RKO (cell line): Measurements from ENCODE around the gene CAMK2D.
A peak's percentile ranks its signal among the peaks of the same experiment; 100 is the strongest.

Experiments used
- DNase-seq: peaks from one replicate; pipeline ENCODE4 v3.0.0-alpha.2; 2016; ENCODE audit warnings: low spot score

The CAMK2D gene

DNA sequence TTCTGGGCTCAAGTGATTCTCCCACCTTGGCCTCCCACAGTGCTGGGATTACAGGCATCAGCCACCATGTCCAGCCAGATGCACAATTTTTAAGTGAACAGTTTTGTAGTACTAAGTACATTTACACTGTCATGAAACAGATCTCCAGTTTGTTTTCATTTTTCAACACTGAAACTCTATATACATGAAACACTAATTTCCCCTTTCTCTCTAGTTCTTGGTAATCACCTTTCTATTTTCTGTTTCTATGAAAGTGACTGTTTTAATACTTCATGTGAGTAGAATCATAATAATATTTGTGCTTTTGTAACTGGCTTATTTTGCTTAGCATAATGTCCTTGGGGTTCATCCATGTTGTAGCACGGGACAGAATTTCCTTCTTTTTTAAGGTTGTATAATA is 237.4 kb downstream of the CAMK2D start:
- no peak for DNase-seq

DNA sequence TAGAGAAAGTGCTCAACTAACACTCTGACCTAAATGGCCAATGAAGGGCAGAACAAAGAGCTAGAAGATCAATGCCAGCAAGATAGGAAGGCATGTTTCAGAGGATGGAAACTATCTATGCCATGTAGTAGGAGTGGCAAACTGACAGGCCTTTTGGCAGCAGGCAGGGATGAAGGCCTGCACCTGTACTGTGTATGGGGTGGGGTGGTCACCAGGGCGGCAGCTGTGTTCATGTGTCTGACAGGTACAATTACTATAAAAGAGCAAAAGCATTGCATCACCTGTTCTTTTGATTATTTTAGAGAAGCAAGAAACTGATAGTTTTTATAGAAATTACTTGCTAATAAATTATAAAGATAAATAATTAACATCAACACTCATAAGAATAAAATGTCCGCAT is 239.1 kb downstream of the CAMK2D start:
- no peak for DNase-seq

GRCh38 chr4:113513382-113513781 is 248.2 kb downstream of the CAMK2D start:
- DNase-seq, result no peak

DNA sequence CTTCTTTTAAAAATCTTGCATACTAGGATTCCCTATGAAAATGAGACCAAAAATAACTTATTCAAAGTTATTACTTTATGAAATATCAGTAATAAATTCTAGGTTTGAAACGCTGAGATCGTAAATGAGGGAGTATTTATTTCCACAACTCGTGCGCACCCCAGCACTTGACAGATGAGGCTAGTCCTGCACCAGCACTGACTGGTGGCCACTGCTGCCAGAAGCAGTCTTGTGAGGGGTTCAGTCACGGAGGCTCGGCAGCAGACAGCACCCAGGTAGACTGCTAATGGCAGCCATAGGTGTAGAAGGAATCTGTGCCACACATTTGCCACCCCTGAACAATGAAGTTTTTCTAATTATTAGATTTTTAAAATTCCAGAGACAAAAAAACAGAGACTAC is 248.7 kb downstream of the CAMK2D start:
- DNase-seq, result no peak

- DNase-seq, result no peak
Observed at GRCh38 chr4:113511944-113512343, 249.6 kb downstream of the CAMK2D start.

- no peak for DNase-seq
Observed at GRCh38 chr4:113509851-113510250, 251.7 kb downstream of the CAMK2D start.

DNA sequence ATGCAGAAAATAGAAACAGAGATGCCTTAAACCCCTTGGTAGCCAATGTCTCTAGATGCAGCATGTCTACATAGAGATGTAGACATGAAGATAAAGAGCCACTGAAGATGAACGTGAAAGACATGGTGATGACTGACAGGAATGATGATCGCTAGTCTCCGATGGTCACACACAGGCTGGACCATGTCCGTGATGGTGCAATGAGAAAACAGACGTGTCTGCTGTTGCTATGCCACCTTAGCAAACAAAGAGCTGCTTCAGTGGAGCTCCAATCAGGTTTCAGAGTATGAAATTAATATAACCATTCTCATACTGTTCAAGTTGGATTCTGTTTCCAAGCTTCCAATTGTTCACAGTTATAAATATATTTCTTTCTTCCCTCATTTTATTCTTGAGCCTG is 256.5 kb downstream of the CAMK2D start:
- DNase-seq, result no peak

DNA sequence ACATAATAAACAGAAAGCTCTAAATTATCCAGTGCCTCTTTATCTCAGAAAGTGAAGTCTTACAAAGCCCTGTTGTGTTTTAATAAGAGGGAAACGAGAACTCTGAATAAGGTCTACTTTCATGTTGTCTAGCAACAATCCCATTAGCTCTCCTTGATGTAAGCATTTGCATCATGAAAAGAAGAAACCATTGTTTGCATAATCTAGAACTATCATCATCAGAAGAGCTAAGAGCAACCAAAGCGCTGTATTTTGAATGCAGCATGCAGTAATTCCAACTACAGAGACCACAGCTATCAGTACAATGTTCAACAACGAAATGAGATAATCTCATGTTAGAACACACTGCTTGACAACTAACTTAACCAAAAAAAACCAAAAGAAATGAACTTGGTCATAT is 257.1 kb downstream of the CAMK2D start:
- no peak for DNase-seq

GRCh38 chr4:113503691-113504090 is 257.8 kb downstream of the CAMK2D start:
- no peak for DNase-seq

DNA sequence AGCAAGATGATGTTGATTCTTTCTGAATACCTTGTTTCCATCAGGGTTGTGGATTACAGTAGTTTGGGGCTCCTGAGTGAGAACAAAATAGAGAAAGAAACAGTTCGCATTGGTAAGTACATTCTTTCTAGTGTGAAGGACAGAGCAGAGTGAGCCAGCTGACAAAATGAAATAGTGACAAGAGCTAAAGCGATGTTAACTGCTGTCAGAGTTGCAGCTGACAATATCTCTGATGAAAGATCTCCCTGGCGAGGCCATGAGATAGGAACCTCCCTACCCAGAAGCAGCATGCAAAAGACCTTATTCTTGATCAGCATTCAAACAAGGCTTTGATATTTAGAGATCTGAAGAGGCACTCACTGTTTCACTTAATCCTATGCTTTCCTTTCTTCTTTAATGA is 258.6 kb downstream of the CAMK2D start:
- no peak for DNase-seq

GRCh38 chr4:113502476-113502875 is 259.1 kb downstream of the CAMK2D start:
- peak; percentile 29 for DNase-seq

DNA sequence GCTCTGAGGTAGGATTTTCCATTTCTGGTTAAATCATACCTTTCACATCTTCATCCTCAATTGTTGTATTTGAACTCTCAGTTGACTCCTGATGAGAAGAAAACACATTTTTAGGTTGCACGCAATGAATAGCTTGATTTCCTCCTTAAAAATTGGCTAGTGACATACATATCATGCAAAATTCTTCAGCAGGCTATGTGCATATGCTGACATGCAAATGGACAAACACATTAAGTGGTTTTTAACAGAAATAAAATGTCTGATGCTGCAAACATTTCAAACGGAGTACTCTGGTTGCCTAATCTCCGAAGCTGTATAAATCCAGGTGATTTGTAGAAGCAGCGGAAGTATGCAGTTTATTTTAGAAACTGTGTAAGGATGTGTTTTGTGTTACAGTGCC is 261.1 kb downstream of the CAMK2D start:
- no peak for DNase-seq

DNA sequence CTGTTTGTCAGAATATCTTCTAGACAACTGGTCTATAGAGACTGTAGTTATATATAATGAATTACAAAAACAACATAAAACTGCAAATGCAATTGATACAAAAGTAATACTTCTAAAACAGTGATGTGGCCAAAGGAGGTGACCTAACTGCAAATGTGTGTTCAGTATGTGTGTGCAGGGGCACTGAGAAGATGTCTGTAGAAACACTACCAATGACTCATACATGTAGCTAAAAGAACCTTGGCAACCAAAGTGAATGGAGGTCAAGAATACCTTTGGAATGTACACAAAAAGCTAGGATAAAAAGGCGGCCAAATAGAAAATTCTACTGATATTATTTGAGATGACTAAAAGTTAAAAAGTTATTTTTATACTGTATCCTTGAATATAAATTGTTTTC is 261.8 kb downstream of the CAMK2D start:
- DNase-seq, result peak; percentile 12

DNA sequence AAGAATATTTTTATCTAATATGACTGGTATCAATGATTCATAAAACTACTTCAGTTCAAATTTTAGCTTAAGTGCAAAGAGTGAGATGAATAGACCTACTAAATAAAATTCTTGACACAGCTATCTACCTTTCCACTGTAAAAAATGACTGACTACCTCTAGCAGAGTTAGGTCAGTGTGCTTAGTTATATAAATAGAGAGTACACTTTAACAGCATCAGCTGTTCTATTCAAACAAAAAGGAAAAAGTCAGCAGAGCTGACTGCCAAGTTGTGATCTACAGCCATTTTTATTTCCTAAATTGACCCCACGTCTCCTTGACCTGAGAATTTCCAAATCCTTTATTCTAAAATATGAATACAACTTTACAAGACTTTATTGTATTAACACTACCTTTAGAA is 262.4 kb downstream of the CAMK2D start:
- DNase-seq, result no peak

DNA sequence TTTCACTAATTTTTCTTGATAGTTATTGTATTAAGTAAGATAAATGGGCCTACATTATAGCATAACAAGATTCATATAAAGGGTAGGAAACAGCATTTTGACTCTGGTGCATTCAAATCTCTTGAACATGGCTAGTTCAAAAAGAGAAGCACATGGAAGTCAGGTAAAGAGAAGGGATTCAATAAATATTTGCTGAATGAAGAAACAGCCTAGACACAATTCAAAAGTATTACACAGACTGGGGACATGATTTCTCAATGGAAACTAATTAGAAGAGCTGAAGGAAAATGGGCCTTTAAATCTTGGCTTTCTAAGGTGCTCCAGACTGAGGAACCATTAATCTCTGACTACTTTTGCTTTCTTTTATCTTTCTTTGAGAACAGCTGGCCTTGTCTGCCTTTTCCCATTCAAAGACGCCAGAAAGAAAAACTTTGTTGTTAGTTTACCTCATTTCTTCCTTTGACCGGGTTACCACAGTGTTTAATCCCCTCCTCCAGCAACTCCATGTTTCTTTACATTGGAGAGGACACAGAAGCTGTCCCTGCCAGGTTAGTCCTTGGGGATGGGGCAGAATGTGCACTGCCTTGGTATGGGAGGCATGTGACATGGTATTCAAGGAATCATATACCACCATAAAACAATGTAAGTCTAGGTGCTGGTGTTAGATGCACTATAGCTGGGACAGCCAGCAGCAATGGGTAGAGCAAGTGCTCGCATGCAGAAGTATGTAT is 264.2 kb downstream of the CAMK2D start:
- no peak for DNase-seq

GRCh38 chr4:113496698-113497097 is 264.8 kb downstream of the CAMK2D start:
- no peak for DNase-seq

GRCh38 chr4:113495790-113496189 is 265.7 kb downstream of the CAMK2D start:
- no peak for DNase-seq

DNA sequence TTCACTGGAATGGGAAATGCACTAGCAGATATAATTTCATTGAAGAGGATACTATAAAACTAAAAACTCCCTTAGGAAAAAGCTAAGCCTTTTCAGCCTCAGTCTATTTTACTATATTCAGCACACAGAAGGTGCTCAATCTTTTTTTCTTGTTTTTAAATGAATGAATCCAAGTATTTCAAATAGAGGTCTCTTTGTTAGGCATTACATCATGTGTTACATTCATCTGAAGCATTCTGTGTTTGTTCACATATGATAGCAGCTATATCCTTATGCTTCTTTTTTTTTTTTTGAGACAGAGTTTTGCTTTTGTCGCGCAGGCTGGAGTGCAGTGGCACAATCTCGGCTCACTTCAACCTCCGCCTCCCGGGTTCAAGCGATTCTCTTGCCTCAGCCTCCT is 278.4 kb downstream of the CAMK2D start:
- no peak for DNase-seq

GRCh38 chr4:113482325-113482724 is 279.2 kb downstream of the CAMK2D start:
- no peak for DNase-seq

- no peak for DNase-seq
Observed at GRCh38 chr4:113481820-113482219, 279.7 kb downstream of the CAMK2D start.

GRCh38 chr4:113480109-113480508 is 281.4 kb downstream of the CAMK2D start:
- DNase-seq, result no peak

GRCh38 chr4:113478032-113478431 is 283.5 kb downstream of the CAMK2D start:
- DNase-seq, result no peak

GRCh38 chr4:113476800-113477199 is 284.7 kb downstream of the CAMK2D start:
- DNase-seq, result peak; percentile 77

DNA sequence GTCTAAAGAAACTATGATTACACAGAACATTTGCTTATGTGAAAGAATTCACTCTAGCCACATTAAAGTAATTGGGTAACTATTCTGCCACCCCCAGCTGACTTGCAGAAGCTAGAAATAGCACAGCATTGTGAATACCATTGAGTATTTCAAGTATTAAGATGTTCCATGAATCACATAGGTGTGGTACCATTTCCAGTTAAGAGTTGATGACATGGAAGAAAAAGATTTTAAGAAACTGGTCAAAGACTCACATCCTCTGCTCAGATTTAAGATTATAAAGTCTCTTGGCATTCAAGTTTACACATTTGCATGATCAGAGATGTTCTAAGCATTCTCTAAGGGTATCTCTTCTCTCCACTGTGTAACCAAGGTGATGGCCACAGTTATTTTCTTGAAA is 287.5 kb downstream of the CAMK2D start:
- peak; percentile 16 for DNase-seq

- DNase-seq, result no peak
Observed at GRCh38 chr4:113472864-113473263, 288.7 kb downstream of the CAMK2D start.
